Ovary (tissue), 9 donors: ENCODE measurements around the gene GPR61. TPM values are rescaled to one million over a fixed set of nuclear protein-coding genes. Genes with fewer than 3 reads are reported as not detected.

ENCODE experiments used
- DNase-seq, 5 donors: peaks; one replicate each; pipeline ENCODE4 v3.0.0-alpha.2; 2019 to 2020
- H3K27ac ChIP-seq, 2 donors: fragments of 200-600 bp; one replicate each; pipeline versions ENCODE4 v1.5.1 to v1.8.0; 2019 to 2022
- H3K27me3 ChIP-seq: fragments of 200-600 bp; one replicate; pipeline ENCODE4 v1.8.0; 2022
- H3K36me3 ChIP-seq: fragments of 200-600 bp; sonication (generic); one replicate; pipeline ENCODE4 v1.5.1; 2019
- H3K4me1 ChIP-seq: one replicate; pipeline ENCODE4 v1.8.1; 2013; ENCODE audit warnings: mild to moderate bottlenecking, moderate library complexity; ENCODE audit not compliant: insufficient read depth
- H3K4me3 ChIP-seq: fragments of 200-600 bp; sonication (generic); one replicate; pipeline ENCODE4 v1.5.1; 2017
- H3K9me3 ChIP-seq, 2 donors: fragments of 200-600 bp in 1 of 2; sonication (generic) in 1 of 2; one replicate each; pipeline versions ENCODE4 v1.5.1 to v1.8.1; 2013 to 2019; ENCODE audit warnings: mild to moderate bottlenecking in 1 of 2, moderate library complexity in 1 of 2
- EP300 ChIP-seq: sonication (generic); formaldehyde crosslinking; IDR thresholded peaks from one replicate; pipeline ENCODE4 v1.6.1; 2017; ENCODE audit warnings: antibody characterized with exemption
- POLR2A ChIP-seq: fragments of 450-650 bp; IDR thresholded peaks from one replicate; pipeline ENCODE4 v1.6.1; 2017; ENCODE audit warnings: antibody characterized with exemption, mild to moderate bottlenecking, moderate library complexity
- WGBS, 3 donors: extraction: QIAGEN DNeasy Blood & Tissue Kit in 1 of 3; methylation state at CpG; one replicate each; pipeline versions ENCODE4 v1.1.5 to v1.1.7; 2013 to 2017; 5-methylcytosine and 5-hydroxymethylcytosine counted together
- intact Hi-C, 4 donors: fragments of 100-400 bp; cut with DNase I; formaldehyde crosslinking; loops; one replicate each; pipeline versions ENCODE4 v1.11.0 to v1.15.1; 2022 to 2023
- polyA plus RNA-seq, 2 donors: library from polyadenylated mRNA; stranded (reverse); fragments of 200-250 nt in 1 of 2; fragments of 350-450 nt in 1 of 2; fragmentation: Illumina TruSeq in 1 of 2; extraction: RNeasy Lipid Tissue Mini Kit (QIAGEN cat#74804) in 1 of 2; gene quantifications; one replicate each; pipeline ENCODE4 v1.2.3, GENCODE V29; 2013 to 2014
- total RNA-seq, 7 donors: library from RNA; depleted of rRNA in 2 of 7; stranded (reverse); fragments of >200 nt in 2 of 7; fragmentation: NEBNext Ultra II Directional in 3 of 7; extraction: Animal tissue kit (Norgen Biotek cat#: 25700) in 3 of 7; gene quantifications; one replicate each; pipeline versions ENCODE4 v1.1.0 to v1.2.4, GENCODE V29; 2016 to 2023
- TF ChIP-seq, protein P1 (sequence below), 3 donors: fragments of 450-650 bp in 2 of 3; fragments of 200-600 bp in 1 of 3; IDR thresholded peaks; one replicate each; pipeline versions ENCODE4 v1.5.1 to v1.8.0; 2016 to 2022; ENCODE audit warnings: antibody characterized with exemption in 3 of 3, mild to moderate bottlenecking in 1 of 3
- donor health status: DM: no; HTN: no; CAD: no; lungs with moderate emphysema.
- donor health status: DM: no; HTN: no; CAD: no.
- donor health status: Bipolar disorder and iron deficiency.
- donor health status: DM: yes; HTN: yes; CAD: no.
- donor health status: DM: no; HTN: no; CAD: no.
- donor health status: DM: yes; HTN: yes; CAD: no.

Gene GPR61
- total and polyA plus RNA-seq, 9 donors: 0.25 TPM; not detected in 8

DNA sequence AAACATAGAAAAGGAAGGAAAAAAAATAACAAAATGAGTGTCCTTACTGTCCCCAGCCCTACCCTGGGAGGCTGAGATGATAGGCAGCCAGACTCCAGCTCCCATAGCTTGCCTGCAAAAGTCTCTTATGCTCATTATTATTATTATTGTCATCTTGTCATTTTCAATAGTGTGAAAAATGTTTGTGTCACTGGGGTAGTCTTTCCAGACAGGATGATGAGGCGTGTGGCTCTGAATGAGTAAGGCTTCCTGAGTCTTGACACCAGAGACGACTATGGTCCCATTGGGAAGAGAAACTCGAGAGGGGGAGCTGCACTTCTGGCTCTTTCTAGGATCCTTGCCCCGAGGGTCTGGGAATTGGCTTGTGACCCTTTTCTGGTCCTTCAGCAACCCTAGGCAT lies 46.9 kb upstream of the GPR61 start:
- intact Hi-C loops: loop anchor here in 3 of 4 donors (5.0 kb wide), 1 partner anchor 40 kb away; no protein-coding TSS in a partner anchor
- Histone ChIP-seq H3K36me3 (no peaks in the 10 kb centered on the region), H3K4me3 (no peak overlapping the region), H3K27ac (no peak overlapping the region), H3K27me3 (no peaks in the 10 kb centered on the region), H3K9me3 (no peaks in the 10 kb centered on the region), H3K4me1 (peaks cover 3% of the 10 kb centered on the region)
- TF ChIP-seq POLR2A: no peak
- no peak for TF ChIP-seq EP300
- TF ChIP-seq, protein P1, sequence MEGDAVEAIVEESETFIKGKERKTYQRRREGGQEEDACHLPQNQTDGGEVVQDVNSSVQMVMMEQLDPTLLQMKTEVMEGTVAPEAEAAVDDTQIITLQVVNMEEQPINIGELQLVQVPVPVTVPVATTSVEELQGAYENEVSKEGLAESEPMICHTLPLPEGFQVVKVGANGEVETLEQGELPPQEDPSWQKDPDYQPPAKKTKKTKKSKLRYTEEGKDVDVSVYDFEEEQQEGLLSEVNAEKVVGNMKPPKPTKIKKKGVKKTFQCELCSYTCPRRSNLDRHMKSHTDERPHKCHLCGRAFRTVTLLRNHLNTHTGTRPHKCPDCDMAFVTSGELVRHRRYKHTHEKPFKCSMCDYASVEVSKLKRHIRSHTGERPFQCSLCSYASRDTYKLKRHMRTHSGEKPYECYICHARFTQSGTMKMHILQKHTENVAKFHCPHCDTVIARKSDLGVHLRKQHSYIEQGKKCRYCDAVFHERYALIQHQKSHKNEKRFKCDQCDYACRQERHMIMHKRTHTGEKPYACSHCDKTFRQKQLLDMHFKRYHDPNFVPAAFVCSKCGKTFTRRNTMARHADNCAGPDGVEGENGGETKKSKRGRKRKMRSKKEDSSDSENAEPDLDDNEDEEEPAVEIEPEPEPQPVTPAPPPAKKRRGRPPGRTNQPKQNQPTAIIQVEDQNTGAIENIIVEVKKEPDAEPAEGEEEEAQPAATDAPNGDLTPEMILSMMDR (IDR thresholded peaks at IDR 0.05): no peak
- DNase-seq: no peak
- WGBS, 3 donors: 73 to 85% (median 78%) methylated on average over 4 of the region's 4 CpGs

DNA sequence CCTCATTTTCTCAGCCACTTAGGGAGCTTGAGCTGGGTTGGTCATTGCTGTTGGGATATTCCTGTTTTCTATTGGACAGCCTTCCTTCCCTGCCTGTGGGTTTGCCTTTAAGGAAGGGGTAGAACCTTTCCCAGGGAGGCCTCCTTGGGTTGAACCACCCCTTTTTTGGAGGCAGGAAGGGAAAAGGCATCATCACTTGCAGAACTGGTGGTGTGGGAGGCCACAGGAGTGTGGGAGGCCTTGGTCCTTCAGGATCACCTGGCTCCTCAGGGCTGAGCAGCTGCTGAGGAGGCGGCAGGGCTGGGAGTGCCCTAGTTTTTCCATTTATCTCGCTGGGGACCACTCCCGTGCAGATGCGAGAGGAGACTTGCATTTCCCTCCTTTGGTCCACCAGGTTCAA lies 46.4 kb upstream of the GPR61 start:
- intact Hi-C loops: loop anchor here in 3 of 4 donors (5.0 kb wide), 1 partner anchor 39 kb away; no protein-coding TSS in a partner anchor
- DNase-seq: no peak
- TF ChIP-seq EP300 (no peak), POLR2A (no peak)
- TF ChIP-seq, protein P1 (IDR thresholded peaks at IDR 0.05): no peak
- H3K4me3 ChIP-seq: no peak overlapping the region
- WGBS, 3 donors: 44 to 52% (median 48%) methylated on average over 4 of the region's 4 CpGs
- peak overlapping the region in 1 of 2 donors; percentile 13 for H3K27ac ChIP-seq
- no peaks in the 10 kb centered on the region for H3K27me3 ChIP-seq
- no peaks in the 10 kb centered on the region for H3K36me3 ChIP-seq
- H3K9me3 ChIP-seq: no peaks in the 10 kb centered on the region
- H3K4me1 ChIP-seq: peaks cover 7% of the 10 kb centered on the region

DNA sequence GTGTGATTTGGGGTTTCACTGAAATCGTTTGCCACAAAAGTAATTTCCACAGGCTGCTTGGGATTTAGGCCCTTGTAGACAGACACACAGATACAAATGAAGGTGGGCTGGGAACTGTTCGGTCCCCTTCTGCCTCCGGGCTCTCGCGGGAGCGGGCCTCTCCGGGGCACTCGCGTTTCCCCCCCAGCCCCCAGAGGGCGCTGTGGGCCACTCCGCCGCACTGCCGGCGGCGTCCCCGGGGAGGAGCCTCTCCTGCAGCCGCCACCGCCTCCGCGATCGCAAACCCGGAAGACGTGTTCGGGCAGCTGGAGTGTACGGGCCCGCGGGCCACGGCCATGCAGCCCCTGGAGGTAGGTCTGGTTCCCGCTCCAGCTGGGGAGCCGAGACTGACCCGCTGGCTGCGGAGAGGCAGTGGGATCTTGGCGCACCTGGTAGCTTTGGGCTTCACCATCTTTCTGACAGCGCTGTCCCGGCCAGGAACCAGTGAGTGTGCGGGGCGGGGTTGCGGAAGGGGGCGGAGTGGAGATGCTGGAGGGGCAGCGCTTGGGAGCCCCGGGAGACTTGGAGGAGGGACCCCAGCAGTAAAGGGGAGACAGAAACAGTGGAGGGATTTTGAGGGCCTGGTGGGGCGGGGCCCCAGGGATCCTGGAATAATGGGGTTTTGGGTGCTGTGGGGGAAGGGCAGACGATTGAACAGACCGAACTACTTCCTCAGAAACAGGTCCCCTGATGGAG lies 45.7 kb upstream of the GPR61 start, which contains the start of gene CYB561D1:
Gene CYB561D1, plus strand, starts transcription at position 290 of the 735 bp plus-strand sequence. Its CDS starts 46 bp downstream, at position 336.
- Histone ChIP-seq H3K4me1 (peaks cover 10% of the 10 kb centered on the region), H3K9me3 (no peaks in the 10 kb centered on the region), H3K36me3 (no peaks in the 10 kb centered on the region), H3K27me3 (no peaks in the 10 kb centered on the region), H3K27ac (peak within 1 kb of the TSS in 1 of 2 donors; percentile 49), H3K4me3 (peak within 1 kb of the TSS; percentile 90)
- intact Hi-C loops: loop anchor here in 3 of 4 donors (5.0 kb wide), 1 partner anchor 38 kb away; no protein-coding TSS in a partner anchor
- DNase-seq: peak; percentile 84 to 91 (median 87)
- 0 to 3% (median 0%) methylated on average over 23 to 44 of the region's 44 CpGs for WGBS, 3 donors
- TF ChIP-seq POLR2A (peak; percentile 46), EP300 (no peak)
- TF ChIP-seq, protein P1 (IDR thresholded peaks at IDR 0.05): peak; percentile 92 to 95 (median 92)

DNA sequence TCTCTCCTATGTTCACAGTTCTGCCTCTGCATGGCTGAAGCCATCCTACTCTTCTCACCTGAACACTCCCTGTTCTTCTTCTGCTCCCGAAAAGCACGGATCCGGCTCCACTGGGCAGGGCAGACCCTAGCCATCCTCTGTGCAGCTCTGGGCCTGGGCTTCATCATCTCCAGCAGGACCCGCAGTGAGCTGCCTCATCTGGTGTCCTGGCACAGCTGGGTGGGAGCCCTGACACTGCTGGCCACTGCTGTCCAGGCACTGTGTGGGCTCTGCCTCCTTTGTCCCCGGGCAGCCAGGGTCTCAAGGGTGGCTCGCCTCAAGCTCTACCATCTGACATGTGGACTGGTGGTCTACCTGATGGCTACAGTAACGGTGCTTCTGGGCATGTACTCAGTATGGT lies 43.9 kb upstream of the GPR61 start:
- intact Hi-C loops: no loop called here
- no peak for DNase-seq
- Histone ChIP-seq H3K27me3 (no peaks in the 10 kb centered on the region), H3K4me3 (no peak overlapping the region), H3K9me3 (no peaks in the 10 kb centered on the region), H3K4me1 (peaks cover 19% of the 10 kb centered on the region), H3K27ac (no peak overlapping the region), H3K36me3 (no peaks in the 10 kb centered on the region)
- WGBS, 3 donors: 90 to 93% (median 92%) methylated on average over 7 of the region's 7 CpGs
- TF ChIP-seq EP300 (no peak), POLR2A (no peak)
- TF ChIP-seq, protein P1 (IDR thresholded peaks at IDR 0.05): no peak
